Activated CD4-positive, alpha-beta T cell treated with anti-CD3 and anti-CD28 coated beads, Interleukin-2, amount 10 ng/mL, durations not matched to agents 24 days and 14 days (primary cell): ENCODE results near the gene PRKAG2. TPM values are rescaled to one million over a fixed set of nuclear protein-coding genes. Genes with fewer than 3 reads are reported as not detected.
A peak's percentile ranks its signal among the peaks of the same experiment; 100 is the strongest.
"Not testable (repeated sequence)": the region's sequence is repeated elsewhere in the genome, so short reads cannot be mapped to it uniquely, and the experiment has no call there.

Experiments
- DNase-seq: peaks from one replicate; pipeline ENCODE4 v3.0.0; 2022
- H3K27ac Mint-ChIP-seq: one replicate; pipeline ENCODE4 v1.8.0; 2022; ENCODE audit warnings: mild to moderate bottlenecking, mixed read lengths
- H3K27me3 Mint-ChIP-seq: one replicate; pipeline ENCODE4 v1.8.0; 2022; ENCODE audit warnings: mixed read lengths
- H3K36me3 Mint-ChIP-seq: one replicate; pipeline ENCODE4 v1.8.0; 2022; ENCODE audit warnings: low read depth, mild to moderate bottlenecking, mixed read lengths
- H3K4me1 Mint-ChIP-seq: one replicate; pipeline ENCODE4 v1.8.0; 2021; ENCODE audit warnings: mixed read lengths
- H3K4me3 Mint-ChIP-seq: one replicate; pipeline ENCODE4 v1.8.0; 2022; ENCODE audit warnings: mild to moderate bottlenecking, moderate library complexity, mixed read lengths
- H3K9me3 Mint-ChIP-seq: one replicate; pipeline ENCODE4 v1.8.0; 2021; ENCODE audit warnings: mixed read lengths
- intact Hi-C: fragments of 100-400 bp; cut with micrococcal nuclease; formaldehyde crosslinking; loops from one replicate; pipeline ENCODE4 v1.15.1; 2023
- total RNA-seq: library from RNA; stranded (reverse); gene quantifications from 2 replicates; pipeline ENCODE4 v1.2.3, GENCODE V29; 2022

The PRKAG2 gene
- total RNA-seq, 1 donor from 2014 or later, result 14.3 TPM

GRCh38 chr7:151851145-151851751 is 25.7 kb downstream of the PRKAG2 start:
- Mint-ChIP-seq H3K4me1 (peaks cover 11% of the 10 kb centered on the region), H3K27ac (no peak overlapping the region), H3K9me3 (no peaks in the 10 kb centered on the region), H3K27me3 (peaks cover 4% of the 10 kb centered on the region), H3K4me3 (peak overlapping the region; percentile 59), H3K36me3 (no peaks in the 10 kb centered on the region)
- peak; percentile 68 for DNase-seq
- intact Hi-C loops, result no loop called here

GRCh38 chr7:151850491-151851124 is 26.3 kb downstream of the PRKAG2 start:
- H3K36me3 Mint-ChIP-seq, result no peaks in the 10 kb centered on the region
- peak overlapping the region; percentile 59 for H3K4me3 Mint-ChIP-seq
- peaks cover 11% of the 10 kb centered on the region for H3K4me1 Mint-ChIP-seq
- intact Hi-C loops, result no loop called here
- no peaks in the 10 kb centered on the region for H3K9me3 Mint-ChIP-seq
- H3K27ac Mint-ChIP-seq, result no peak overlapping the region
- DNase-seq, result no peak
- peaks cover 4% of the 10 kb centered on the region for H3K27me3 Mint-ChIP-seq

GRCh38 chr7:151849879-151850260 is 27.0 kb downstream of the PRKAG2 start:
- Mint-ChIP-seq H3K27me3 (peaks cover 4% of the 10 kb centered on the region), H3K27ac (no peak overlapping the region), H3K9me3 (no peaks in the 10 kb centered on the region), H3K4me1 (peaks cover 11% of the 10 kb centered on the region), H3K4me3 (no peak overlapping the region), H3K36me3 (no peaks in the 10 kb centered on the region)
- intact Hi-C loops, result no loop called here
- DNase-seq, result no peak

- Mint-ChIP-seq H3K9me3 (no peaks in the 10 kb centered on the region), H3K36me3 (no peaks in the 10 kb centered on the region), H3K27ac (no peak overlapping the region), H3K27me3 (peaks cover 4% of the 10 kb centered on the region), H3K4me1 (peaks cover 11% of the 10 kb centered on the region), H3K4me3 (no peak overlapping the region)
- intact Hi-C loops, result no loop called here
- DNase-seq, result no peak
Observed at GRCh38 chr7:151849008-151849878, 27.7 kb downstream of the PRKAG2 start.

GRCh38 chr7:151847681-151848081 is 29.2 kb downstream of the PRKAG2 start:
- Mint-ChIP-seq H3K4me3 (no peak overlapping the region), H3K4me1 (peaks cover 11% of the 10 kb centered on the region), H3K9me3 (no peaks in the 10 kb centered on the region), H3K36me3 (no peaks in the 10 kb centered on the region), H3K27me3 (peaks cover 2% of the 10 kb centered on the region), H3K27ac (no peak overlapping the region)
- intact Hi-C loops, result no loop called here
- DNase-seq, result no peak

GRCh38 chr7:151847136-151847535 is 29.8 kb downstream of the PRKAG2 start:
- Mint-ChIP-seq H3K27me3 (peaks cover 2% of the 10 kb centered on the region), H3K9me3 (no peaks in the 10 kb centered on the region), H3K4me1 (peaks cover 11% of the 10 kb centered on the region), H3K27ac (no peak overlapping the region), H3K36me3 (no peaks in the 10 kb centered on the region), H3K4me3 (no peak overlapping the region)
- intact Hi-C loops, result no loop called here
- no peak for DNase-seq

GRCh38 chr7:151845412-151846205 is 31.3 kb downstream of the PRKAG2 start:
- Mint-ChIP-seq H3K9me3 (no peaks in the 10 kb centered on the region), H3K27ac (no peak overlapping the region), H3K4me3 (no peak overlapping the region)

GRCh38 chr7:151844825-151845200 is 32.1 kb downstream of the PRKAG2 start:
- H3K27ac Mint-ChIP-seq, result no peak overlapping the region
- no peak overlapping the region for H3K4me3 Mint-ChIP-seq
- no peaks in the 10 kb centered on the region for H3K36me3 Mint-ChIP-seq
- no peak for DNase-seq
- peaks cover 1% of the 10 kb centered on the region for H3K4me1 Mint-ChIP-seq
- no peaks in the 10 kb centered on the region for H3K27me3 Mint-ChIP-seq
- H3K9me3 Mint-ChIP-seq, result no peaks in the 10 kb centered on the region
- intact Hi-C loops, result no loop called here

More at GRCh38 chr7:151845412-151846205, 31.3 kb downstream of the PRKAG2 start:
- Mint-ChIP-seq H3K36me3 (no peaks in the 10 kb centered on the region), H3K27me3 (no peaks in the 10 kb centered on the region), H3K4me1 (no peaks in the 10 kb centered on the region)
- intact Hi-C loops, result no loop called here
- no peak for DNase-seq

- H3K4me1 Mint-ChIP-seq, result peaks cover 6% of the 10 kb centered on the region
- H3K27me3 Mint-ChIP-seq, result no peaks in the 10 kb centered on the region
- no peak overlapping the region for H3K4me3 Mint-ChIP-seq
- intact Hi-C loops, result no loop called here
- DNase-seq, result no peak
- no peaks in the 10 kb centered on the region for H3K9me3 Mint-ChIP-seq
- H3K36me3 Mint-ChIP-seq, result no peaks in the 10 kb centered on the region
- H3K27ac Mint-ChIP-seq, result no peak overlapping the region
Observed at GRCh38 chr7:151844071-151844824, 32.7 kb downstream of the PRKAG2 start.

- intact Hi-C loops, result no loop called here
- Mint-ChIP-seq H3K4me3 (no peak overlapping the region), H3K4me1 (peaks cover 9% of the 10 kb centered on the region), H3K27ac (no peak overlapping the region), H3K9me3 (no peaks in the 10 kb centered on the region), H3K36me3 (no peaks in the 10 kb centered on the region), H3K27me3 (no peaks in the 10 kb centered on the region)
- no peak for DNase-seq
Observed at GRCh38 chr7:151843181-151843580, 33.7 kb downstream of the PRKAG2 start.

- H3K9me3 Mint-ChIP-seq, H3K27me3 Mint-ChIP-seq, H3K4me1 Mint-ChIP-seq, intact Hi-C loops, H3K27ac Mint-ChIP-seq, H3K4me3 Mint-ChIP-seq, H3K36me3 Mint-ChIP-seq, DNase-seq: not testable (repeated sequence)
Observed at GRCh38 chr7:151841395-151842051, 35.4 kb downstream of the PRKAG2 start.

- intact Hi-C loops, result no loop called here
- no peak for DNase-seq
- Mint-ChIP-seq H3K36me3 (no peaks in the 10 kb centered on the region), H3K27ac (no peak overlapping the region), H3K9me3 (no peaks in the 10 kb centered on the region), H3K4me3 (no peak overlapping the region), H3K27me3 (no peaks in the 10 kb centered on the region), H3K4me1 (peaks cover 9% of the 10 kb centered on the region)
Observed at GRCh38 chr7:151840088-151840910, 36.6 kb downstream of the PRKAG2 start.
